ES-I3 (cell line): Measurements from ENCODE around the gene APEH.

Experiments used
- H3K36me3 ChIP-seq: 2 replicates; pipeline ENCODE4 v1.6.1; 2013; ENCODE audit warnings: mild to moderate bottlenecking, low read length, control low read depth, moderate library complexity; ENCODE audit not compliant: insufficient read depth
- H3K4me1 ChIP-seq: 2 replicates; pipeline ENCODE4 v1.6.1; 2013; ENCODE audit warnings: mild to moderate bottlenecking, control low read depth, low read length; ENCODE audit not compliant: insufficient read depth
- H3K9ac ChIP-seq: 2 replicates; pipeline ENCODE4 v1.6.1; 2013; ENCODE audit warnings: low read depth, mild to moderate bottlenecking, low read length, moderate library complexity
- H3K9me3 ChIP-seq: 2 replicates; pipeline ENCODE4 v1.6.1; 2013; ENCODE audit warnings: mild to moderate bottlenecking, low read length, moderate library complexity; ENCODE audit not compliant: control insufficient read depth, insufficient read depth

The APEH gene

GRCh38 chr3:49712631-49713317, 38.6 kb downstream of the APEH start:
- Histone ChIP-seq H3K4me1 (no peaks in the 10 kb centered on the region; the same call in 1 of the 2 replicates), H3K36me3 (peaks cover 2% of the 10 kb centered on the region; the same call in 1 of the 2 replicates), H3K9me3 (no peaks in the 10 kb centered on the region), H3K9ac (no peak overlapping the region)

- Histone ChIP-seq H3K36me3 (peaks cover 2% of the 10 kb centered on the region; the same call in 1 of the 2 replicates), H3K9ac (no peak overlapping the region), H3K9me3 (no peaks in the 10 kb centered on the region), H3K4me1 (no peaks in the 10 kb centered on the region; the same call in 1 of the 2 replicates)
These were observed 39.4 kb downstream of the APEH start for GRCh38 chr3:49713336-49714105.

- Histone ChIP-seq H3K9ac (no peak overlapping the region), H3K4me1 (no peaks in the 10 kb centered on the region; the same call in 1 of the 2 replicates), H3K36me3 (peaks cover 2% of the 10 kb centered on the region; the same call in 1 of the 2 replicates), H3K9me3 (no peaks in the 10 kb centered on the region)
These were observed 40.8 kb downstream of the APEH start for GRCh38 chr3:49714728-49715550.

- peaks cover under 1% of the 10 kb centered on the region; the same call in 1 of the 2 replicates for H3K36me3 ChIP-seq
- H3K9ac ChIP-seq = no peak overlapping the region
- no peaks in the 10 kb centered on the region; the same call in 1 of the 2 replicates for H3K4me1 ChIP-seq
- no peaks in the 10 kb centered on the region for H3K9me3 ChIP-seq
These were observed 41.5 kb downstream of the APEH start for GRCh38 chr3:49715611-49716121.

GRCh38 chr3:49716169-49716568, 42.0 kb downstream of the APEH start:
- Histone ChIP-seq H3K36me3 (no peaks in the 10 kb centered on the region), H3K9me3 (no peaks in the 10 kb centered on the region), H3K4me1 (no peaks in the 10 kb centered on the region; the same call in 1 of the 2 replicates), H3K9ac (no peak overlapping the region)

GRCh38 chr3:49716691-49717210, 42.6 kb downstream of the APEH start:
- H3K9ac ChIP-seq = no peak overlapping the region
- H3K9me3 ChIP-seq = no peaks in the 10 kb centered on the region
- H3K4me1 ChIP-seq = no peaks in the 10 kb centered on the region; the same call in 1 of the 2 replicates
- no peaks in the 10 kb centered on the region for H3K36me3 ChIP-seq

- no peak overlapping the region for H3K9ac ChIP-seq
- no peaks in the 10 kb centered on the region for H3K9me3 ChIP-seq
- H3K36me3 ChIP-seq = no peaks in the 10 kb centered on the region
- no peaks in the 10 kb centered on the region; the same call in 1 of the 2 replicates for H3K4me1 ChIP-seq
These were observed 43.2 kb downstream of the APEH start for GRCh38 chr3:49717211-49717958.

- Histone ChIP-seq H3K4me1 (no peaks in the 10 kb centered on the region; the same call in 1 of the 2 replicates), H3K36me3 (no peaks in the 10 kb centered on the region), H3K9ac (peak overlapping the region; percentile 60), H3K9me3 (no peaks in the 10 kb centered on the region)
These were observed 44.1 kb downstream of the APEH start for GRCh38 chr3:49717959-49718857.

GRCh38 chr3:49718858-49719213, 44.7 kb downstream of the APEH start:
- no peaks in the 10 kb centered on the region for H3K9me3 ChIP-seq
- H3K9ac ChIP-seq = peak overlapping the region; percentile 60
- no peaks in the 10 kb centered on the region for H3K36me3 ChIP-seq
- H3K4me1 ChIP-seq = no peaks in the 10 kb centered on the region; the same call in 1 of the 2 replicates

- H3K4me1 ChIP-seq = no peaks in the 10 kb centered on the region; the same call in 1 of the 2 replicates
- H3K36me3 ChIP-seq = no peaks in the 10 kb centered on the region
- H3K9ac ChIP-seq = peak within 1 kb of the TSS; percentile 60
- H3K9me3 ChIP-seq = no peaks in the 10 kb centered on the region
These were observed 45.2 kb downstream of the APEH start, which contains the start of gene AMIGO3 for GRCh38 chr3:49719214-49719884. AMIGO3 (minus strand) TSS chr3:49719684; CDS start chr3:49719465, 219 bp downstream.

GRCh38 chr3:49720855-49721595, 46.9 kb downstream of the APEH start:
- Histone ChIP-seq H3K9me3 (no peaks in the 10 kb centered on the region), H3K36me3 (no peaks in the 10 kb centered on the region), H3K9ac (no peak overlapping the region), H3K4me1 (no peaks in the 10 kb centered on the region; the same call in 1 of the 2 replicates)

GRCh38 chr3:49721596-49721895, 47.4 kb downstream of the APEH start:
- Histone ChIP-seq H3K36me3 (no peaks in the 10 kb centered on the region), H3K4me1 (no peaks in the 10 kb centered on the region; the same call in 1 of the 2 replicates), H3K9me3 (no peaks in the 10 kb centered on the region), H3K9ac (no peak overlapping the region)
